Muscle of back (tissue), 13 donors: ENCODE measurements around the gene THSD7A. TPM values are rescaled to one million over a fixed set of nuclear protein-coding genes. Genes with fewer than 3 reads are reported as not detected.

Experiments used
- DNase-seq, 3 donors: peaks; one replicate each; pipeline versions ENCODE4 v3.0.0 to v3.0.0-alpha.2; 2013
- long read RNA-seq, 9 donors: transcript quantifications; one replicate each; lab custom pipeline, GENCODE V29; 2026
- polyA plus RNA-seq, 10 donors: library from polyadenylated mRNA; unstranded; fragments of 120-200 nt; gene quantifications; one replicate each; pipeline ENCODE4 v1.2.1, GENCODE V29; 2013; ENCODE audit not compliant: insufficient read length in 10 of 10

THSD7A gene
- polyA plus RNA-seq, result 1 to 10 TPM; 2.9 to 7.8 (median 4.6) TPM
- long read RNA-seq, donor 1, result 0 reads
- long read RNA-seq, donor 2, result 0 reads
- long read RNA-seq, donor 3, result 0 reads
- long read RNA-seq, donor 4, result 0 reads
- long read RNA-seq, donor 5, result 0 reads
- long read RNA-seq, donor 6, result 0 reads
- long read RNA-seq, donor 7, result 0 reads
- long read RNA-seq, donor 8, result 0 reads
- long read RNA-seq, donor 9, result 0 reads

- peak; percentile 43 to 90 (median 57) for DNase-seq
Measured at GRCh38 chr7:11831736-11832495, at the start of gene THSD7A. TSS of gene THSD7A (minus strand) at chr7:11832198. CDS start at chr7:11831946, 252 bp downstream.

- DNase-seq, result no peak
Measured at GRCh38 chr7:11881680-11882079, 49.7 kb upstream of the THSD7A start.

- DNase-seq, result no peak
Measured at GRCh38 chr7:11875635-11876034, 43.6 kb upstream of the THSD7A start.

GRCh38 chr7:11865671-11866070 is 33.7 kb upstream of the THSD7A start:
- DNase-seq, result no peak

GRCh38 chr7:11858622-11859302 is 26.8 kb upstream of the THSD7A start:
- DNase-seq, result no peak

- no peak for DNase-seq
Measured at GRCh38 chr7:11858026-11858425, 26.0 kb upstream of the THSD7A start.

- DNase-seq, result no peak
Measured at GRCh38 chr7:11848251-11848650, 16.3 kb upstream of the THSD7A start.

GRCh38 chr7:11847336-11847735 is 15.3 kb upstream of the THSD7A start:
- peak in 2 of 3 donors; percentile 10 to 28 for DNase-seq

- peak in 1 of 3 donors; percentile 6 for DNase-seq
Measured at GRCh38 chr7:11846361-11846955, 14.5 kb upstream of the THSD7A start.

- no peak for DNase-seq
Measured at GRCh38 chr7:11843113-11843765, 11.2 kb upstream of the THSD7A start.

- no peak for DNase-seq
Measured at GRCh38 chr7:11841657-11842056, 9.7 kb upstream of the THSD7A start.

GRCh38 chr7:11835260-11835659 is 3.3 kb upstream of the THSD7A start:
- DNase-seq, result no peak

GRCh38 chr7:11833431-11833830 is 1.4 kb upstream of the THSD7A start:
- DNase-seq, result no peak

- DNase-seq, result peak; percentile 27 to 87 (median 33)
Measured at GRCh38 chr7:11831156-11831735, 752 bp downstream of the THSD7A start.

GRCh38 chr7:11830582-11831155 is 1.3 kb downstream of the THSD7A start:
- DNase-seq, result peak; percentile 10 to 59 (median 17)

- no peak for DNase-seq
Measured at GRCh38 chr7:11829954-11830353, 2.0 kb downstream of the THSD7A start.

GRCh38 chr7:11819947-11820346 is 12.1 kb downstream of the THSD7A start:
- DNase-seq, result no peak

GRCh38 chr7:11819271-11819670 is 12.7 kb downstream of the THSD7A start:
- DNase-seq, result no peak

- DNase-seq, result no peak
Measured at GRCh38 chr7:11818281-11818680, 13.7 kb downstream of the THSD7A start.

- DNase-seq, result no peak
Measured at GRCh38 chr7:11817111-11817740, 14.8 kb downstream of the THSD7A start.

GRCh38 chr7:11811709-11812108 is 20.3 kb downstream of the THSD7A start:
- DNase-seq, result no peak
